Panc1 (cell line): ENCODE measurements around the gene METAP1.

ENCODE experiments used
- POLR2AphosphoS5 ChIP-seq: IDR thresholded peaks from 2 replicates; pipeline ENCODE4 v1.6.1; 2012; ENCODE audit warnings: mild to moderate bottlenecking, low read depth, low read length, moderate library complexity
- SIN3A ChIP-seq: IDR thresholded peaks from 2 replicates; pipeline ENCODE4 v1.6.1; 2012; ENCODE audit warnings: low read depth, mild to moderate bottlenecking, low read length, moderate library complexity, borderline replicate concordance; ENCODE audit not compliant: insufficient read depth
- TCF7L2 ChIP-seq: IDR thresholded peaks from 2 replicates; pipeline ENCODE4 v1.6.1; 2011; ENCODE audit warnings: mild to moderate bottlenecking, low read depth, low read length, inconsistent platforms
- TF ChIP-seq, protein P1 (sequence below): fragments of 450-650 bp; IDR thresholded peaks from 2 replicates; pipeline ENCODE4 v1.5.1; 2017; ENCODE audit warnings: mild to moderate bottlenecking
- TF ChIP-seq, protein P2 (sequence below), 2 experiments: IDR thresholded peaks; 2 replicates each; pipeline ENCODE4 v1.6.1; 2011 to 2012; ENCODE audit warnings: low read depth in 2 of 2, control low read depth in 1 of 2, low read length in 1 of 2, mild to moderate bottlenecking in 1 of 2, moderate library complexity in 1 of 2; ENCODE audit not compliant: insufficient read depth in 1 of 2

DNA sequence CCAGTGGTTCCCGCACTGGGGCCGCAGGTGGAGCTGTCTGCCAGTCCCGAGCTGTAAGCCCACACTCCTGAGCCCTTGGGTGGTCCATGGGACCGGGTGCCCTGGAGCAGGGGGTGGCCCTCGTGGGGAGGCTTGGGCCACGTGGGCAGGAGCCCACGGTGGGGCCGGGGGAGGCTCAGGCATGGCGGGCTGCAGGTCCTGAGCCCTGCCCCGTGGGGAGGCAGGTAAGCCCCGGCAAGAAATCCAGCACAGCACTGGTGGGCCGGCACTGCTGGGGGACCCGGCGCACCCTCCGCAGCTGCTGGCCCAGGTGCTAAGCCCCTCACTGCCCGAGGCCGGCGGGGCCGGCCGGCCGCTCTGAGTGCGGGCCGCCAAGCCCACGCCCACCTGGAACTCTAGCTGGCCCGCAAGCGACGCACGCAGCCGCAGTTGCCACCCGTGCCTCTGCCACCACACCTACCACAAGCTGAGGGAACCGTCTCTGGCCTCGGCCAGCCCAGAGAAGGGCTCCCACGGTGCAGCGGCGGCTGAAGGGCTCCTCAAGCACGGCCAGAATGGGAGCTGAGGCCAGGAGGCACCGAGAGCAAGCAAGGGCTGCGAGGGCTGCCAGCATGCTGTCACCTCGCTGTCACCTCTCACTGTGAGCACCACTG is 2.0 kb upstream of the METAP1 start:
- TF ChIP-seq, protein P1, sequence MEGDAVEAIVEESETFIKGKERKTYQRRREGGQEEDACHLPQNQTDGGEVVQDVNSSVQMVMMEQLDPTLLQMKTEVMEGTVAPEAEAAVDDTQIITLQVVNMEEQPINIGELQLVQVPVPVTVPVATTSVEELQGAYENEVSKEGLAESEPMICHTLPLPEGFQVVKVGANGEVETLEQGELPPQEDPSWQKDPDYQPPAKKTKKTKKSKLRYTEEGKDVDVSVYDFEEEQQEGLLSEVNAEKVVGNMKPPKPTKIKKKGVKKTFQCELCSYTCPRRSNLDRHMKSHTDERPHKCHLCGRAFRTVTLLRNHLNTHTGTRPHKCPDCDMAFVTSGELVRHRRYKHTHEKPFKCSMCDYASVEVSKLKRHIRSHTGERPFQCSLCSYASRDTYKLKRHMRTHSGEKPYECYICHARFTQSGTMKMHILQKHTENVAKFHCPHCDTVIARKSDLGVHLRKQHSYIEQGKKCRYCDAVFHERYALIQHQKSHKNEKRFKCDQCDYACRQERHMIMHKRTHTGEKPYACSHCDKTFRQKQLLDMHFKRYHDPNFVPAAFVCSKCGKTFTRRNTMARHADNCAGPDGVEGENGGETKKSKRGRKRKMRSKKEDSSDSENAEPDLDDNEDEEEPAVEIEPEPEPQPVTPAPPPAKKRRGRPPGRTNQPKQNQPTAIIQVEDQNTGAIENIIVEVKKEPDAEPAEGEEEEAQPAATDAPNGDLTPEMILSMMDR: no peak
- TF ChIP-seq, protein P2, sequence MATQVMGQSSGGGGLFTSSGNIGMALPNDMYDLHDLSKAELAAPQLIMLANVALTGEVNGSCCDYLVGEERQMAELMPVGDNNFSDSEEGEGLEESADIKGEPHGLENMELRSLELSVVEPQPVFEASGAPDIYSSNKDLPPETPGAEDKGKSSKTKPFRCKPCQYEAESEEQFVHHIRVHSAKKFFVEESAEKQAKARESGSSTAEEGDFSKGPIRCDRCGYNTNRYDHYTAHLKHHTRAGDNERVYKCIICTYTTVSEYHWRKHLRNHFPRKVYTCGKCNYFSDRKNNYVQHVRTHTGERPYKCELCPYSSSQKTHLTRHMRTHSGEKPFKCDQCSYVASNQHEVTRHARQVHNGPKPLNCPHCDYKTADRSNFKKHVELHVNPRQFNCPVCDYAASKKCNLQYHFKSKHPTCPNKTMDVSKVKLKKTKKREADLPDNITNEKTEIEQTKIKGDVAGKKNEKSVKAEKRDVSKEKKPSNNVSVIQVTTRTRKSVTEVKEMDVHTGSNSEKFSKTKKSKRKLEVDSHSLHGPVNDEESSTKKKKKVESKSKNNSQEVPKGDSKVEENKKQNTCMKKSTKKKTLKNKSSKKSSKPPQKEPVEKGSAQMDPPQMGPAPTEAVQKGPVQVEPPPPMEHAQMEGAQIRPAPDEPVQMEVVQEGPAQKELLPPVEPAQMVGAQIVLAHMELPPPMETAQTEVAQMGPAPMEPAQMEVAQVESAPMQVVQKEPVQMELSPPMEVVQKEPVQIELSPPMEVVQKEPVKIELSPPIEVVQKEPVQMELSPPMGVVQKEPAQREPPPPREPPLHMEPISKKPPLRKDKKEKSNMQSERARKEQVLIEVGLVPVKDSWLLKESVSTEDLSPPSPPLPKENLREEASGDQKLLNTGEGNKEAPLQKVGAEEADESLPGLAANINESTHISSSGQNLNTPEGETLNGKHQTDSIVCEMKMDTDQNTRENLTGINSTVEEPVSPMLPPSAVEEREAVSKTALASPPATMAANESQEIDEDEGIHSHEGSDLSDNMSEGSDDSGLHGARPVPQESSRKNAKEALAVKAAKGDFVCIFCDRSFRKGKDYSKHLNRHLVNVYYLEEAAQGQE (IDR thresholded peaks at IDR 0.05; ENCODE audit: insufficient read depth in 1 of 2, low read depth in 2 of 2, low read length in 1 of 2): no peak
- TF ChIP-seq TCF7L2 (no peak), POLR2AphosphoS5 (no peak), SIN3A (no peak)
